NCI-H2196 (cell line): ENCODE measurements around the gene CSF1R.

Experiments used
- DNase-seq: peaks from one replicate; lab custom pipeline; 2025; ENCODE audit not compliant: unreplicated experiment; lab: John Stamatoyannopoulos, UW

The CSF1R gene

DNA sequence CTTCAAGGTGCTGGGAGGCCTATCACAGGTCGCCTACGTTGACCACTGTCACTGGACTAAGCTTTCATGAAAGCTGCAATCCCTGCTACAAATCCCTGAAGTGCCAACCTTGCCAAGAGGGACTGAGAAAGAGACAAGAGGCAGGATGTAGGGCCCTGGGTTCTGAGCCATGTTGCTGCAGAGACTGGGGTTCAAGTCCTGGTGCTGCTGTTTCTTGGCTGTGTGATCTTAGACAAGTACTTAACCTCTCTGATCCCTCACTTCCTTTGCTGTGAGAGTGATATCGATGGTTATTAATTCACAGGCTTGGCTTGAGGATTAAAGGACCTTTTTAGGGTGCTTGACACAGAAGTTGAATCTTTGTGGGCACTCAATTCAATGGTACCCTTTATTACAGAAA lies 15.5 kb downstream of the CSF1R start:
- DNase-seq, result no peak

- no peak for DNase-seq
Observed at GRCh38 chr5:150069672-150070627, 16.4 kb downstream of the CSF1R start.

DNA sequence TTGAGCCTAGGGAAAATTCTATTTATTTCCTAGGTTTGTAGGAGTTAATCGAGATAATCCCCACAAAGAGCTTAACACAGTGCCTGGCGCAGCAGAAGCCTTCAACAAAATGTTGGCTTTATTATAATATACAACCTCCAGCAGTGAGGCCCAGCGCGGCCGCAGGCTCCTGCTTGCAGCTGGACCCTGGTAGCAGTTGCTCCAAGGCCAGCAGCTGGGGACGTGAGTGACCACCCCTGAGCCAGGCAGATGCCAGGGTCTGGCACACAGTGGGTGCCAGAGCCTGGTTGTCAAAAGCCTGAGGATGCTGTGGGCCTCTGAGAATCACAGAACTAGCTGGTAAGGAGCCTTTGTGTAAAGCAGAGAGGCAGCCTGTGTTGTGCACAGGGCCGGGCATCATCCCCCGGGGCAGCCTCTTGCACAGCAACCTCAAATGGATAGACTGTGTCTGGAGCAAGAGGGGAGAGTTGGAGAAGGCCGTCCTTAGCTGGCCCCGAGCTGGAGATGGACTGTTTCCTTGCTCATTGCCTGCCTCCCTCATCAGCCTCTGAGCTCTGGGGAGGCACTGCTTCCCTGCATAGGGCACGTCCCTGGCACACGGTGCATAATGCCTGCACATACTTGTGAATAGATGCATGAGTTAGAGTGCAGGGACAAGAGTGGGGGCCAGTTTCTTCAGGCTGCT lies 17.3 kb downstream of the CSF1R start:
- DNase-seq, result no peak

- peak; percentile 46 for DNase-seq
Observed at GRCh38 chr5:150068472-150068871, 17.9 kb downstream of the CSF1R start.

GRCh38 chr5:150068071-150068470 lies 18.3 kb downstream of the CSF1R start:
- no peak for DNase-seq

- no peak for DNase-seq
Observed at GRCh38 chr5:150067405-150067960, 18.9 kb downstream of the CSF1R start.

GRCh38 chr5:150066901-150067396 lies 19.4 kb downstream of the CSF1R start:
- DNase-seq, result no peak

- no peak for DNase-seq
Observed at GRCh38 chr5:150066436-150066835, 19.9 kb downstream of the CSF1R start.

DNA sequence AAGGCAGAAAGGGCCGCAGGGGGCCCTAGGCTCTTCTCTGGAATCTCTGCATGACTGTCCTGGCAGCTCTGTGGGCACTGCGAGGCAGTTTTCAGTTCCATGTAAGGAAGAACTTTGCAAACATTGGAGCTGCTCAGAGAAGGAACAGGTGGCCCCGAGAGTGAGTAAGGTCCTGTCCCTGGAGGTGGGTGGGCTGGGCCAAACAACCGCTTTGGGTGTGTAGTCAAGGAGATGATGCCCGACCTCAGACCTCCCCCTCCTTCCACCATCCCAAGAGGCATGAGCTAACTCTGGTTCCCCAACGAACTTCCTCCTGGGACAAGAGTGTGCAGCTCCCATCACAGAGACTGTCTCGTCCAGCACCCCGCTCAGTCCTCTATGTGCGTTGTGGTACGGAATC lies 20.5 kb downstream of the CSF1R start:
- no peak for DNase-seq

DNA sequence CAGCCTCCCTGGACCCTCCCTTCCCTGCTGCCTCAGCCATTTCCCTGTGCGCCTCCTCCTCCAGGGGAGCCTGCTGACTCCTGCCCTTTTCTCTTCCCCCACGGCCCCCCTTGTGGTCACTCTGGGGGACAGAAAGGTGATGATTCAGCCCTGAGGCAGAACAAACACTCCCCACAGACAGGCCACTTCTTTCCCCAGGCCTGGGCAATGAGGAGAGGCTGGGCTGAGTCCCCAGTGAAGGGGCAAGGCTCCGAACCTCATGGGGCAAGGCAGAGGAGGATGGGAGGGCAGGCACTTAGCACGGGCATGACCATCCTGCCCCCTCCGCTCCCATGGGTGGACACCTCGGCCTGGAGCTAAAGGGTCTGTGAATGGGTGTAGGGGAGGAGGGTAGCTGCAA lies 21.0 kb downstream of the CSF1R start:
- no peak for DNase-seq

DNA sequence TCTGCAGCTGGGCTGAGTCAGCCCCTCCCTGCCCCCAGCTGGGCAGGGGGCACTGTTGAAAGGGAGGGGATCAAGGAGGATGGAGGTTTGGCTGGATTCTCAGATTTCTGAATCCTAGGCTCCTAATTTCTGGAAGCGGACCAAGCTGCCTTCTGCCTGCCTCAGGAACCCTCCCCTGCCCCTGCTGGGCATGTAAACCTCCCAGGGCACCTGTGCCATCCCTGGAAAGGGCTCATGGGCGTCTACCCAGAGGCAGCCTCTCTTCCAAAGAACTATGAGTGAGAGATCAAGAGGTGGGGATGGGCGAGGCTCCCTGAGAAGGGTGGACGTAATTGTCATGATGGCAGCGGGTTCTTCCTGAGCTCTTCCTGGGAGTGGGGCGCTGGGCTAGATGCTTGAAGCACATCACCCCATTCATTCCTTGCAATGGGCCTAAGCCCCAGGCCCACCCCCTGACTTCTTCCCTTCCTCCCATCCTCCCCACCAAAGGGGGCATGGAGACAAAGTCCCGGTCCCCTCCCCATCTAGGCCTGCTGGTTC lies 21.6 kb downstream of the CSF1R start:
- no peak for DNase-seq

GRCh38 chr5:150063638-150064037 lies 22.7 kb downstream of the CSF1R start:
- no peak for DNase-seq

GRCh38 chr5:150062216-150062922 lies 24.0 kb downstream of the CSF1R start:
- DNase-seq, result no peak

DNA sequence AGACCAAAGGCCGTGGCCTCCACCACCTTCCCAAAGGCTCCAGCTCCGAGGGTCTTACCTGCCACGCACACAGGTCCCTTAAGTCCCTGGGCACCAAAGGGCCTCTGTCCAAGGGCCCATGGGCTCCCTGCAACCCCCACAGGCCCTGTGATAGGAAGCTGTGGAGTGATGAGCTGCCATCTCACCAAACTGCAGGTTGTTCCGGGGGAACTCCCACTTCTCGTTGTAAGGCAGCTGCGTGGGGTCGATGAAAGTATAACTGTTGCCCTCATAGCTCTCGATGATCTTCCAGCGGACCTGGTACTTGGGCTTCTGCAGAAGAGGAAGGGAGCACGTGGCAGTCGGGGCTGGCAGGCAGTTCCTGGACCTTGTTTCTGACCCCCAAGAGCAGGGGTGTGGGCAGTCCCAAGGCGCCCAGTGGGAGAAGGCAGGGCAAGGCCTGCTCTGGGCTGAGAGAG lies 24.8 kb downstream of the CSF1R start:
- no peak for DNase-seq

DNA sequence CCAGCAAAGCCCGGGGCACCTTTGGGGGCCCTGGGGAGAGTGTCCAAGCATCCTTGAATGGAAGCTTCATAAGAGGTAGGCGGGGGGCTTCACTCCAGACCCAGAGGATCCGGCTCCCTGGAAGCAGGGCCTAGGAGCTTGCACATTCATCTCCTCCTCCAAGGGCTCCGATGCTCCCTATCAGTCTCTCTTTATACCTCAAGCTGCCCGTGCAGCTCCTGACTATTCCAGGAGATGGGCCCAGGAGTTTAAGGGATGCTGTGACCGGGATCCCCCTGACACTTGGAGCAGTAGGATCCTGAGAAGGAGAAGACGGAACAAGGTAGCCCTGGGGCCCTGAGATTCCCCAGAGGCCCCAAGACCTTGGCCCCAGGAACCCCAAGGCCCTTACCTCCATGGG lies 25.9 kb downstream of the CSF1R start:
- no peak for DNase-seq

DNA sequence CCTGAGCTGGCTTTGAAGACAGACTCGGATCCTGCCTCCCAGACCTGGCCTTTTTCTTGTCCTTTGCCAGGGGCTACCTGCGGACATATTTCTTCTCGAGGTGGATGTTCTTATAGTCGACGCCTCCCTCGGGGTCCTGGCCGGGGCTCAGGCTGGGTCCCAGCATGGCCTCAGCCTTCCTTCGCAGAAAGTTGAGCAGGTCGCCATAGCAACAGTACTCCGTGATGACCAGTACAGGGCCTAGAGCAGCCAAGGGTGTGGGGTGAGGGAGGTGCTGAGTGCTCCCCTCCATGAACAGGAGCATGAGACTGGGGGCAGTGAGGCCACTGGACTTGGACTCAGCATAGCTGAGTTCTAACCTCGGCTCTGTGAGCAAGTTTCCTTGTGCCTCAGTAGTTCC lies 26.7 kb downstream of the CSF1R start:
- DNase-seq, result no peak

GRCh38 chr5:150058480-150059126 lies 27.8 kb downstream of the CSF1R start:
- DNase-seq, result no peak

GRCh38 chr5:150057996-150058395 lies 28.4 kb downstream of the CSF1R start:
- no peak for DNase-seq

GRCh38 chr5:150057511-150057910 lies 28.8 kb downstream of the CSF1R start:
- DNase-seq, result no peak

- no peak for DNase-seq
Observed at GRCh38 chr5:150057052-150057451, 29.3 kb downstream of the CSF1R start.
